NCI-H2196 treated with DMSO at 0.1 percent for 48 hours (cell line): ENCODE measurements around the gene ARFGAP1.
"Not testable (repeated sequence)": the region's sequence is repeated elsewhere in the genome, so short reads cannot be mapped to it uniquely, and the experiment has no call there.

ENCODE experiments used
- DNase-seq: peaks from one replicate; lab custom pipeline; 2025; ENCODE audit not compliant: unreplicated experiment; lab: John Stamatoyannopoulos, UW

ARFGAP1 gene

DNA sequence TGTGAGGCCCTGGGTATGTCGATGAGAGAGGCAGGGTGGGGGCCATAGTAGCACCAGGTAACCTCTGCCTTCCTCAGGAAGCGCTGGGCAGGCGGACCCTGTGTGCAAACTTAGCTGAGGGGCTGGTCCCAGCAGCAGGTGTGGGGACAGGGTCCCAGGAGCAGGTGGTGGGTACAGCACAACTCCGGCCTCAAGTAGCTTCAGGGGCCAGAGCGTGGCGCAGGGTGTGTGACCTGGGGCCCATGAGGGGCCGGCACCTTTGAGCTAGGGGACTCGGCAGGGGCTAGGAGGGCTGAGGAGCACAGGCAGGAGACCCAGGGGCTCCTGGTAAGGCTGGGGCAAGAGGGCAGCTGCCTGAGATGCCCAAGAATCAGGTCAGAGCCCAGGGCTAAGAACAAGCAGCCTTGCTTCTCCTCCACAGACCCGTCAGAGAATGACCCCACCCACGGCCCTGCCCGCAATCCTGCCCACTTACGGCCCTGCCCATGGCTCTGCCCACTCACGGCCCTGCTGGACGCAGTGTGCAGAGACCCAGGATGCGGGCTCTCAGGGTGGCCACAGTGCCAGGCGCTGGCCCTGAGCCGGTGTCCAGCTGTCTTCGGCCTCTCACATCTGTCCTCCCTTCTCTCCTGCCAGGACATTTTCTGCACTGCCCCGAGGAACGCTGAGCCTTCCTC is 57.6 kb downstream of the ARFGAP1 start:
- DNase-seq, result no peak

DNA sequence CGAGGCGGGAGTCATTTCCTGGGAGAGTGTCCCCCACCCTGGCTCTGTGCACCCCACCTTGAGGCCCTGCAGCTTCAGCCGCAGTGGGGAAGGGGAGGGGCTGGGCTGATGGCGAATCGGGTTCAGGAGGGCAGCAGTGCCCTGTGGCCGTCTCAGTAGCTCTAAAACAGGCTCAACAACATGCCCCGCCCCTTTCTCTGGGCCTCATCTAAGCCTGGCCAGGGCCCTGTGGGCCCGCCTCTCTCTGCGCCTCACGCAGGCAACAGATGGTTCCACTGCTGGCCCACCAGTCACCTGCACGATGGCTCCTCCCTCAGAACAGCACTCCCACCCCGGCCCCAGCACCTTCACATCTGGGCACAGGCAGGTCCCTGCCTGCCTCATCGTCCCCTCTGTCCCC is 58.3 kb downstream of the ARFGAP1 start:
- DNase-seq, result no peak

DNA sequence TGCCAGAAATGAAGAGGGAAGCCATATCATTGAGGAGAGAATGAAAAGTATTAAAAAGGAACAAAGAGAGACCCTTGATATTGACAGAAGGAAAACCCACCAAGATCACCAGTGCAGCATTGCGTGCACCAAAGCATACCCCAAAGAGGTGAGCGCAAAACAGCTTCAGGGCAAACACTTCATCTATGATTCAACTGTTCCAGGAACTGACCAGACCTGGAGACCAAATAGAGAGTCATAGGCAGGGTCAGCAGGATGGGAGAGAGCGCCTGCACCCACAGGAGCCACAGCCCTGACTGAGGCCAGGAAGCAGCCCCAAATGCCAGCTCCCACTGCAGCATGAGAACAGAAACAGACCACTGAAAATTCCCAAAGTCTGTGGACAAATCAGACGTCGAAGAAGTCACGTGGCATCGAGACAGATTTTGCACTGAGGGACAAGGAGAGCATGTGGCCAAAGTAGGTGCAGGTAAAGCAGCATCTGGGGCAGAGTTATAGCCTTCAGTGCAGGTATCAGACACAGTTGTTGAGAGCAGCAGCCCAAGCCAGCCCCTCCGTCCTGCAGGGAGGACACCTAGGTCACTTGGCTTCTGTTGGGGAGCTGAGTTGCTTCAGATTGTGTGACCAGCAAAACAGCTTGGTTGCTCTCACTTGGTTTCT is 59.3 kb downstream of the ARFGAP1 start:
- no peak for DNase-seq

DNA sequence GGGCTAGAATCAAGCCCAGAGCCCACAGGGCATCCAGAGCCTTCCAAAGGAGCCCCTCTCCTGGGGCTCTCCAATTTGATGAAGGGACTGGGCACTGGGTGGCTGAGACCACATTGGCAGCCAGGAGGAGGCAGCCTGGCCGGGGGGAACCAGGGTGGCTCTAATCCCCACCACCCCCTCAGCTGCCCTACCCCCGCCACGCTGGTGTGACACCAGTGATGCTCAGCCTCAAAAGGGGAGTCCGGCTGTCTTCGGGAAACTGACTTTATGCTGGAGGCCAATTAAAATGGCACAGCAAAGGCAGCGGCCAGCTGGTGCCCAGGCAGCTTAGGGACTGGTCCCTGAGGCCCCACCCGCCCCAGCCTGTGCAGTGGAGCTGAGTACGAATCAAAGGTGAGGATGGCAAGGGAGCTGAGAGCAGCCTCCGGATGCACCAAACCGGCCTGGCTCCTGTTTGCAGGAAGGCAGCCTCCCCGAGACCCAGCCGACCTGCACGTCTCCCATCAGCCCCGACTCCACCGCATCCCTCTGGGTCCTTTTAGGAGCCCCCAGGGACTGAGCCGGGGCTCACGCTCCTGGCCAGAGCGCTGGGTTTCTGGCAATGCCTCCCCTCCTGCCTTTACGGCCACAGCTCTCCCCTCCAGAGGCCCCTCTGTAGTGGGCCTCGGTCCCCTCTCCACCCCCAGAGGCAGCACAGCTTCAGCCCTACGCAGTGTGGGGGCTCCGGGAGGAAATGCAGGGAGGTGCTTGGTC is 60.1 kb downstream of the ARFGAP1 start:
- DNase-seq, result no peak

DNA sequence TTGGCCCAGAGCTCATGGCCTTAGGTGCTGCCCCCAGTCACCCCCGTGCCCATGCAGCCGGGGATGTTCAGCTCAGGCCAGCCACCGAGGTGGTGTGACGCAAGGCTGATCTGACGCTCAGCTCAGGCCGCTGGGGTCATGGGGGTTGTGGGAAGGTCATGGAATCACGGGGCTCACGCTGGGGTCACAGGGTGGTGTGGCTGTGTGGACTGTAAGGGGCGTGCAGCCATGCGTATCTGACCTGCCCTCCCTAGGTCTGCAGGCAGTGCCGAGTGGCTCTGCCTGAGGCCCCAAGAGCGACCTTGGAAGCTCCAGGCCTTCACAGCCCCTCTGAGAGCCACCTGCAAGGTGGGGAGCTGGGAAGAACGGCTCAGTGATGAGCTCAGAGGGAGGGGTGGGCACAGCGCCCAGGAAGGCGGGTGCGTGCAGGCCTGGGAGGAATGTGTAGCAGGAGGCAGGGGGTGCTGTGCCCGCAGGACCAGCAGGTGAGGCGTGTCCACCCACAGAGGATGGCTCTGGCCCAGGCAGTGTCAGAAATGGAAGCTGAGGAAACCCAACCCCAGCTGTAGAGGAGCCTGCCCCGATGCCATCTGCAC is 60.7 kb downstream of the ARFGAP1 start:
- DNase-seq, result no peak

DNA sequence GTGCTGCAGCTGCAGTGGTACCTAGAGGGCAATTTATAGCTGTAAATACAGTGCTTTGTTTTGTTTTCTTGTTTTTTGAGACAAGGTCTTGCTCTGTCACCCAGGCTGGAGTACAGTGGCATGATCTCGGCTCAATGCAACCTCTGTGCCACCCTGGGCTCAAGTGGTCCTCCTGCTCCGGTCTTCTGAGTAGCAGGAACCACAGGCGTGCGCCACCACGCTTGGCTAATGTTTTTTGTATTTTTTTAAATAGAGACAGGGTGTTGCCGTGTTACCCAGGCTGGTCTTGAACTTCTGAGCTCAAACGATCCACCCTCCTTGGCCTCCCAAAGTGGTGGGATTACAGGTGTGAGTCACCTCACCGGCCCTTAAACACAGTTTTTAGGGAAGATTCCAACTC is 61.7 kb downstream of the ARFGAP1 start:
- DNase-seq, result no peak

DNA sequence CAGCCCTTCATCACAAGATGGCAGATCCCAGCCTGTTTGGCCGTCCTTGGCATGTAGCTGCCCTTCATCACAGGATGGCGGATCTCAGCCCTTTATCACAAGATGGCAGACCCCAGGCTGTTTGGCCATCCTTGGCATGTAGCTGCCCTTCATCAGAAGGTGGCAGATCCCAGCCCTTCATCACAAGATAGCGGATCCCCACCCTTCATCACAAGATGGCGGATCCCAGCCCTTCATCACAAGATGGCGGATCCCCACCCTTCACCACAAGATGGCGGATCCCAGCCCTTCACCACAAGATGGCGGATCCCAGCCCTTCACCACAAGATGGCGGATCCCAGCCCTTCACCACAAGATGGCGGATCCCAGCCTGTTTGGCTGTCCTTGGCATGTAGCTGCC is 62.4 kb downstream of the ARFGAP1 start:
- not testable (repeated sequence) for DNase-seq

DNA sequence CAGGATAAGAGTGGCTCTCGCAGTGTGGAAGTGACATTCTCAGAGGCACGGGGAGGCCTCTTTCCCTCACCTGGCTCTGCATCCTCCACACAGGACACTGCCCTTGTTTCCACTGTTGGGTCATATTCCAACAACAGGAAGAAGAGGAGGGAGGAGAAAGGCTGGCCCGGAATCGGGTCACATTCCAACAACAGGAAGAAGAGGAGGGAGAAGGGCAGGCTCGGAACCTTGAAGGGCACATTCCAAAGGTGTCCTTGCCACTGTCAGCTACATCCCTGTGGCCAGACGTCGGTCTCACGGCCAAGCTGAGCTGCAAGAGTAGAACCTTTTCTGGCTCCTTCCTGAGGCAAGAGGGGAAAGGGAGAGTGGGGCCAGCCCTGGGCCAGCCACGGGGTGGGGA is 63.1 kb downstream of the ARFGAP1 start:
- DNase-seq, result no peak

DNA sequence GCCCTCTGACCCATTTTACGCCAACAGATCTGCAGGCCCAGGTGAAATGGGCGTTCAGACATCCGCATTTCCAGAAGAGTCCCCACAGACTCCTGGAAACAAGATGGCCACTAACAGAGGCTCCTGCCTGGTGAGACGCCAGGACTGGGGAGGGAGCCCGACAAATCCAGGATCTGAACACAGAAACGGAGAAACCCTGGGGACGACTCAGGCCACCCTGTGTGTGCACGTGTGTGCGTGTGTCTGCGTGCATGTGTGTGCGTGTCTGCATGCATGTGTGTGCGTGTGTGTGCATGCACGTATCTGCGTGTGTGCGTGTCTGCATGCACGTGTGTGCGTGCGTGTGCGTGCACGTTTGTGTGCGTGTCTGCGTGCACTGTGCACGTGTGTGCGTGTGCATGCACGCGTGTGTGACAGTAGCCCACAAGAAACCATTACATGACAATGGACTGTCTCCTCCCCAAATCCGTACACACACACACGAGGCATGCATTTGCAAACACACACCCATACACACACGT is 63.7 kb downstream of the ARFGAP1 start:
- no peak for DNase-seq

DNA sequence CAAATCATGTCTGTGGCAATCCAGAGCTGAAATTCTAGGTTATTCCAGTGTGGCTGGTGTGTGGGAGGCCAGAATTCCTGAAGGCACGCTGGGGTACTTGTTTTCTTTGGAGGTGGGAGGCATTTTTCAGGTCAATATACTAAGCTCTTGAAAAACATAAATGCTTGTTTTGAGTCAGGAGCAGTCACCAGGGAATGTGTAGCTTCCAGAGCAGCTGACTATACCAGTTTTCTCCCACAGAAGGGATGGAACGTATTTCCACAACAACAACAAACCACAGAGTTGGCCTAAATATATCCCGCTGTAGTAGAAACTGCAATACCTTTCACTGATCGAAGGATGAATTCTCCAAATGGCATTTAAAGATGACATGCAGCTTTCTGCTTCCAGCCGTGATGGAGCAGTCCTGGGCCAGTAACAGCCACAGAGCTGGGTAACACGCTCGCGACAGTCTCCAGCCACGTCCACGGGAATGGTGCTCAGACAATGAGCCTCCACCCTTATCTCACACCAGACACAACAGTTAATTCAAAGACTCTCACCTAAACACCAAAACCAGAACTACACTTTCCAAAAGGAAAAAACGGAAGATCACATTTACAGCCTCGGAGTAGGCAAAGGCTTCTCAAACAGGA is 65.3 kb downstream of the ARFGAP1 start:
- no peak for DNase-seq
